T-helper 1 cell treated with Interleukin-12 subunit alpha and Interleukin-12 subunit beta and Interleukin-4 antibody, amounts not matched to agents 30 μg/mL and 1 μg/mL, for 36 hours (primary cell): ENCODE results near the gene UBTD2.
A peak's percentile ranks its signal among the peaks of the same experiment; 100 is the strongest.
"Not testable (repeated sequence)": the region's sequence is repeated elsewhere in the genome, so short reads cannot be mapped to it uniquely, and the experiment has no call there.

Source experiments
- H3K27ac Mint-ChIP-seq: one replicate; pipeline ENCODE4 v1.8.0; 2021; ENCODE audit warnings: mild to moderate bottlenecking, mixed read lengths
- H3K27me3 Mint-ChIP-seq: one replicate; pipeline ENCODE4 v1.8.0; 2021; ENCODE audit warnings: low read depth, mixed read lengths
- H3K36me3 Mint-ChIP-seq: one replicate; pipeline ENCODE4 v1.8.0; 2021; ENCODE audit warnings: low read depth, mixed read lengths
- H3K4me1 Mint-ChIP-seq: one replicate; pipeline ENCODE4 v1.8.0; 2021; ENCODE audit warnings: low read depth, mixed read lengths
- H3K4me3 Mint-ChIP-seq: one replicate; pipeline ENCODE4 v1.8.0; 2021; ENCODE audit warnings: mild to moderate bottlenecking, moderate library complexity, mixed read lengths
- H3K9me3 Mint-ChIP-seq: one replicate; pipeline ENCODE4 v1.8.0; 2021; ENCODE audit warnings: mixed read lengths

The UBTD2 gene

GRCh38 chr5:172207511-172207910 lies 76.1 kb downstream of the UBTD2 start:
- H3K27ac Mint-ChIP-seq: no peak overlapping the region
- H3K27me3 Mint-ChIP-seq: peaks cover 4% of the 10 kb centered on the region
- H3K9me3 Mint-ChIP-seq: no peaks in the 10 kb centered on the region
- H3K4me1 Mint-ChIP-seq: peaks cover 4% of the 10 kb centered on the region
- H3K4me3 Mint-ChIP-seq: no peak overlapping the region
- peaks cover 7% of the 10 kb centered on the region for H3K36me3 Mint-ChIP-seq

- not testable (repeated sequence) for H3K27me3 Mint-ChIP-seq, H3K9me3 Mint-ChIP-seq, H3K27ac Mint-ChIP-seq, H3K4me1 Mint-ChIP-seq, H3K36me3 Mint-ChIP-seq, H3K4me3 Mint-ChIP-seq
Measured at GRCh38 chr5:172205984-172206383, 77.6 kb downstream of the UBTD2 start.

- H3K4me3 Mint-ChIP-seq: no peak overlapping the region
- no peaks in the 10 kb centered on the region for H3K9me3 Mint-ChIP-seq
- H3K36me3 Mint-ChIP-seq: no peaks in the 10 kb centered on the region
- H3K4me1 Mint-ChIP-seq: no peaks in the 10 kb centered on the region
- peaks cover 8% of the 10 kb centered on the region for H3K27me3 Mint-ChIP-seq
- no peak overlapping the region for H3K27ac Mint-ChIP-seq
Measured at GRCh38 chr5:172200476-172200875, 83.1 kb downstream of the UBTD2 start.

- Mint-ChIP-seq H3K4me3 (no peak overlapping the region), H3K36me3 (no peaks in the 10 kb centered on the region), H3K4me1 (no peaks in the 10 kb centered on the region), H3K9me3 (no peaks in the 10 kb centered on the region), H3K27me3 (peaks cover 8% of the 10 kb centered on the region), H3K27ac (no peak overlapping the region)
Measured at GRCh38 chr5:172199446-172199845, 84.1 kb downstream of the UBTD2 start.

GRCh38 chr5:172197775-172198174 lies 85.8 kb downstream of the UBTD2 start:
- not testable (repeated sequence) for H3K4me3 Mint-ChIP-seq, H3K9me3 Mint-ChIP-seq, H3K27ac Mint-ChIP-seq, H3K4me1 Mint-ChIP-seq, H3K36me3 Mint-ChIP-seq
- peaks cover 15% of the 10 kb centered on the region for H3K27me3 Mint-ChIP-seq

- H3K4me1 Mint-ChIP-seq: no peaks in the 10 kb centered on the region
- H3K36me3 Mint-ChIP-seq: no peaks in the 10 kb centered on the region
Measured at GRCh38 chr5:172194985-172195774, 88.4 kb downstream of the UBTD2 start.

GRCh38 chr5:172193872-172194271 lies 89.7 kb downstream of the UBTD2 start, which contains the start of gene EFCAB9:
Gene EFCAB9, plus strand, starts transcription at chr5:172194172. Its CDS starts 1 bp downstream, at chr5:172194173.
- Mint-ChIP-seq H3K36me3 (no peaks in the 10 kb centered on the region), H3K4me3 (no peak within 1 kb of the TSS), H3K27ac (no peak within 1 kb of the TSS), H3K27me3 (peaks cover 19% of the 10 kb centered on the region), H3K4me1 (peaks cover 4% of the 10 kb centered on the region), H3K9me3 (no peaks in the 10 kb centered on the region)

More at GRCh38 chr5:172194985-172195774, 88.4 kb downstream of the UBTD2 start:
- no peak overlapping the region for H3K27ac Mint-ChIP-seq
- H3K9me3 Mint-ChIP-seq: no peaks in the 10 kb centered on the region
- H3K27me3 Mint-ChIP-seq: peaks cover 20% of the 10 kb centered on the region
- H3K4me3 Mint-ChIP-seq: no peak overlapping the region

- Mint-ChIP-seq H3K27ac (no peak overlapping the region), H3K4me1 (peaks cover 15% of the 10 kb centered on the region), H3K27me3 (peaks cover 17% of the 10 kb centered on the region), H3K4me3 (no peak overlapping the region), H3K36me3 (peaks cover 23% of the 10 kb centered on the region), H3K9me3 (no peaks in the 10 kb centered on the region)
Measured at GRCh38 chr5:172189693-172190296, 93.8 kb downstream of the UBTD2 start.

- H3K4me3 Mint-ChIP-seq: no peak overlapping the region
- H3K27ac Mint-ChIP-seq: no peak overlapping the region
- H3K27me3 Mint-ChIP-seq: peaks cover 16% of the 10 kb centered on the region
- H3K4me1 Mint-ChIP-seq: peaks cover 19% of the 10 kb centered on the region
- no peaks in the 10 kb centered on the region for H3K9me3 Mint-ChIP-seq
- H3K36me3 Mint-ChIP-seq: peaks cover 24% of the 10 kb centered on the region
Measured at GRCh38 chr5:172188893-172189692, 94.5 kb downstream of the UBTD2 start.

GRCh38 chr5:172188033-172188892 lies 95.3 kb downstream of the UBTD2 start, which contains the start of gene STK10:
Gene STK10, minus strand, starts transcription at chr5:172188224. Its CDS starts 182 bp downstream, at chr5:172188042.
- Mint-ChIP-seq H3K27ac (peak within 1 kb of the TSS; percentile 95), H3K27me3 (peaks cover 10% of the 10 kb centered on the region)

GRCh38 chr5:172187118-172188032 lies 96.2 kb downstream of the UBTD2 start:
- Mint-ChIP-seq H3K9me3 (no peaks in the 10 kb centered on the region), H3K4me3 (peak overlapping the region; percentile 97), H3K4me1 (peaks cover 28% of the 10 kb centered on the region), H3K36me3 (peaks cover 30% of the 10 kb centered on the region), H3K27ac (peak overlapping the region; percentile 95), H3K27me3 (peaks cover 10% of the 10 kb centered on the region)

More at GRCh38 chr5:172188033-172188892, 95.3 kb downstream of the UBTD2 start, which contains the start of gene STK10:
- no peaks in the 10 kb centered on the region for H3K9me3 Mint-ChIP-seq
- peaks cover 24% of the 10 kb centered on the region for H3K4me1 Mint-ChIP-seq
- H3K4me3 Mint-ChIP-seq: peak within 1 kb of the TSS; percentile 97
- peaks cover 26% of the 10 kb centered on the region for H3K36me3 Mint-ChIP-seq

GRCh38 chr5:172186114-172186695 lies 97.4 kb downstream of the UBTD2 start:
- H3K36me3 Mint-ChIP-seq: peaks cover 30% of the 10 kb centered on the region
- peaks cover 5% of the 10 kb centered on the region for H3K27me3 Mint-ChIP-seq
- no peaks in the 10 kb centered on the region for H3K9me3 Mint-ChIP-seq
- H3K4me1 Mint-ChIP-seq: peaks cover 28% of the 10 kb centered on the region
- peak overlapping the region; percentile 97 for H3K4me3 Mint-ChIP-seq
- H3K27ac Mint-ChIP-seq: peak overlapping the region; percentile 95

- Mint-ChIP-seq H3K27ac (peak overlapping the region; percentile 95), H3K4me3 (peak overlapping the region; percentile 97), H3K4me1 (peaks cover 36% of the 10 kb centered on the region), H3K36me3 (peaks cover 36% of the 10 kb centered on the region), H3K27me3 (peaks cover 5% of the 10 kb centered on the region), H3K9me3 (no peaks in the 10 kb centered on the region)
Measured at GRCh38 chr5:172185096-172185461, 98.5 kb downstream of the UBTD2 start.
